G401 (cell line): ENCODE results near the gene GDPD5. TPM values are rescaled to one million over a fixed set of nuclear protein-coding genes. Genes with fewer than 3 reads are reported as not detected.

ENCODE experiments used
- DNase-seq: peaks from one replicate; pipeline ENCODE4 v3.0.0-alpha.2; 2015; ENCODE audit warnings: low spot score
- in situ Hi-C: cut with HindIII; loops from 2 replicates; pipeline ENCODE4 v1.10.0; 2016; ENCODE audit warnings: low sequenced_read_pairs, mixed read lengths
- total RNA-seq: library from RNA; depleted of rRNA; stranded (reverse); fragments of >200 nt; shearing (Covaris generic); gene quantifications from 2 replicates; pipeline ENCODE4 v1.2.3, GENCODE V29; 2014; rRNA removed

Gene GDPD5, protein sequence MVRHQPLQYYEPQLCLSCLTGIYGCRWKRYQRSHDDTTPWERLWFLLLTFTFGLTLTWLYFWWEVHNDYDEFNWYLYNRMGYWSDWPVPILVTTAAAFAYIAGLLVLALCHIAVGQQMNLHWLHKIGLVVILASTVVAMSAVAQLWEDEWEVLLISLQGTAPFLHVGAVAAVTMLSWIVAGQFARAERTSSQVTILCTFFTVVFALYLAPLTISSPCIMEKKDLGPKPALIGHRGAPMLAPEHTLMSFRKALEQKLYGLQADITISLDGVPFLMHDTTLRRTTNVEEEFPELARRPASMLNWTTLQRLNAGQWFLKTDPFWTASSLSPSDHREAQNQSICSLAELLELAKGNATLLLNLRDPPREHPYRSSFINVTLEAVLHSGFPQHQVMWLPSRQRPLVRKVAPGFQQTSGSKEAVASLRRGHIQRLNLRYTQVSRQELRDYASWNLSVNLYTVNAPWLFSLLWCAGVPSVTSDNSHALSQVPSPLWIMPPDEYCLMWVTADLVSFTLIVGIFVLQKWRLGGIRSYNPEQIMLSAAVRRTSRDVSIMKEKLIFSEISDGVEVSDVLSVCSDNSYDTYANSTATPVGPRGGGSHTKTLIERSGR
- total RNA-seq = 4.6 and 10.8 TPM in 2 replicates

DNA sequence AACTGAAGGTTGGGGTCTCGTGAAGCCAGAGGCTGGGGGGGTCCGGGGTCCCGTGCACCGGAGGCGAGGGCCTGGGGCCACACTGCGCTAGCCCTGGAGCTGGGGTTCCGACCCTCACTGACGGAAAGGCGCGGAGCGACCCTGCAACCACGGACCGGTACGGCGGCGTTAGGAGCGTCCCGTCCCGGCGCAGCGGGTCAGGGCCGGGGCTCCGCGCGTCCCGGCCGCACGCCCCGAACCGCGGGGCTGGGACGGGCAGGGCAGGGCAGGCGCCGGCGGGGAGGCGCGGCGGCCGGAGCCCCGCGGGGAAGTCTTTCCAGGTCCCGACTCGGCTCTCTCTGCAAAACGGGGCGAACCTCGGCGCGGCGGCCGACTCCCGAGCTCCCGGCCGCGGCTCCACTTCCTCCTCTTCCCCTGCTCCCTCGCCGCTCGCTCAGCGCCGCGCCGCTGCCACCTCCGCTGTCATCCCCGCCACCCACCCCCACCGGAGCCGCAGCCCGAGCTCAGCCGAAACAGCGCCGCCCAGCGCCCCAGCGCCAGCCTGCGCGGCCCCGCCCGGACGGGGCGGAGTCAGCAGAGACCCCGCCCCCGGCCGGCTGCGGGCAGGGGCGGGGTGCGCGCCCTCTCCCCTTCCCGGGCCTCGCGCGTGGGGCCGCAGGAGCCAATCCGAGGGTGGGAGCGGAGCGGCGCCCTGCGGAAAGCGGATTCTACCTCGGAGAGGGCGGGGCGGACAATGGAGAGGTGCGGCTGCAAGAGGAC is at the start of gene GDPD5:
Gene GDPD5 (minus strand): TSS at position 509 of the 759 bp plus-strand sequence. CDS start 48,206 bp downstream, outside the sequence.
- DNase-seq = peak; percentile 85
- in situ Hi-C loops = no loop called here

DNA sequence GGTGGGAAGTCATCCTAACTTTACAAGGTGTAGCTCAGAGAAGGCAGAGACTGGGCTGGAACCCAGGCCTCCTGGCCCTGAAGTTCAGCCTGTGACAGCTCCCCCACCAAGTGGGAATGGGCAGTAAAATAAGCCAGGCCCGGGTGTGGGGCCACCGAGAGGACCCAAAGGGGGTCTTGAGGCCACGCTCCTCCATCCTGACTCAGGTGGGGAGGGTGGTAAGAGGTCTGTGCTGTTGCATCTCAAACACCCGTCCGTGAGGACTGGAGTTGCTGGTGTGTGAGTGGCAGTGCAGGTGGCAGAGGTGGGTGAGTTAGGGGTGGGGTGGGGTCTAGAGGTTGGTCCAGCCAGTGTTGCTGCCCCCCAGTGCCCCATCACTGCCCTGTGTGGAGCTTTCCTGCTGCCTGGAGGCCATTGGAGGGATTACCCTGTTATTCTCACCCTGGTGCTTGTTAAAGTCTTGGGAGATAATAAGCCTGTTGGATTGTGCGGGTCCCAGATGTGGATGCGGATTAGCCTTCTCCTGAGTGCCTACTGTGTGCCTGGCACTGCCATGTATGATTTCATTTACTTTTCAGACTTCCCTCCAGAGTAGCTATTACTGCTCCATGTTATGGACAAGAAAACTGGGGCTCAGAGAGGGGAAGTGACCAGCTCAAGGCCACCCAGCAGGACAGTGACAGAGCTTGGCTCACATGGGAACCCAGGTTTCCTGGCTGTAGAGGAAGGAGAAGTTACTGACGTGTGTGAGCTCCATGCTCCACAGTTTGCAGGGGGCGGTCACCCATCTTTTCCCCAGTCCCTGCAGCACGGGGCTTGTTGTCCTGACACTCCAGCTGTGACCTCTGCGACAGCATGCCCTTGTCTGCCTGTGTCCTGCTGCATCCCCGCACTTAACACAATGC is 49.2 kb upstream of the GDPD5 start:
- DNase-seq = no peak
- in situ Hi-C loops = no loop called here

DNA sequence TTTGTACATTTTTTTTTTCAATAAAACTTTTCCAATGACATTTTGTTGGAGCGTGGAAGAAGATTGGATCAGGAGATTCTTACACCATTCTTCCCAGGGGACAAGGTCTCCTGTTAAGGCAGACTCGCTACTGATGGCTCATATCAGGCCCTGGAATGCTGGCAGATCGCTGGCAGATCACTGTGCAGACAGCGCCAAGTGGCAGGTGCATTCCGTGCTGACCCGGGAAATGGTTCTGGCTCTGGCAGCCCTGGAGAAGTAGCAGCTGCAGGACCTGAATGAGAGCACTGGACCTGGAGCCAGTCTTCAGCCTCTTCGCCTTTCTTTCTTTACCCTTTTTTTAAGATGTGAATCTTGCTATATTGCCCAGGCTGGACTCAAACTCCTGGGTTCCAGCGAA is 47.0 kb upstream of the GDPD5 start:
- DNase-seq = peak; percentile 91
- in situ Hi-C loops = no loop called here

DNA sequence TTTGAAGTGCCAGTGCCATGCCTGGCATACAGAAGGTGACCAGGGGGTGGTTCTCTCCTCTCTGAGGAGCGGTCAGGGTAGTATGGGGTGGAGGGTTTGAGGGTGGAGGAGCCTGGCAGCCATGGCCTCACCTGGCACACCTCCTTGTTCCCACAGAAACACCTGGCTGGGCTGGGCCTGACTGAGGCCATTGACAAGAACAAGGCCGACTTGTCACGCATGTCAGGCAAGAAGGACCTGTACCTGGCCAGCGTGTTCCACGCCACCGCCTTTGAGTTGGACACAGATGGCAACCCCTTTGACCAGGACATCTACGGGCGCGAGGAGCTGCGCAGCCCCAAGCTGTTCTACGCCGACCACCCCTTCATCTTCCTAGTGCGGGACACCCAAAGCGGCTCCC is 45.9 kb upstream of the GDPD5 start:
- in situ Hi-C loops = no loop called here
- no peak for DNase-seq

DNA sequence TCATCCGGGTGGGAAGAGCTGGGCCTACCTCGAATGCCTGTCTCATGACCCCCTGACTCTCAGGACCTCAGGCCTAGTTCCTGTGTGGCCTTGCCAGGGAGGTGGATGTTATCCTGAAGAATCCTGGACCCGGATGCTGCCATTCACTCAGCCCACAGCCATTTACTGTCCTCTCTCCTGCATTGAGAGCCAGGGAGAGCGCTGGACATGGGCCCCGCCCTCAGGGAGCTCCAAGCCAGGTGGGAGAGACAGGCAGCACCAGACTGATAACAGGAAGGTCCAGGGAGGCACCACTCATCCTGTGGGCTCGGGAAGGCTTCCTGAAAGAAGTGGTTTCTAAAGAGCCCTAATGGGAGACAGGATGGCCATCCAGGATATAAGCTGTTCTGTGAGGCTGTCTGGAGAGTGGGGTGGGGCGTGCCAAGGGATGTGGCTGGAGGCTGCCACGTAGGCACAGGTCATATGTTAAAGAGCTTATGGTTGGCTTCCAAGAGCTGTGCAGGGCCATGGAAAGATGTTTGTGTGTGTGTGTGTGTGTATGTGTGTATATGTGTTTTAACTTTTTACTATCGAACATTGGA is 44.9 kb upstream of the GDPD5 start:
- in situ Hi-C loops = no loop called here
- DNase-seq = no peak

DNA sequence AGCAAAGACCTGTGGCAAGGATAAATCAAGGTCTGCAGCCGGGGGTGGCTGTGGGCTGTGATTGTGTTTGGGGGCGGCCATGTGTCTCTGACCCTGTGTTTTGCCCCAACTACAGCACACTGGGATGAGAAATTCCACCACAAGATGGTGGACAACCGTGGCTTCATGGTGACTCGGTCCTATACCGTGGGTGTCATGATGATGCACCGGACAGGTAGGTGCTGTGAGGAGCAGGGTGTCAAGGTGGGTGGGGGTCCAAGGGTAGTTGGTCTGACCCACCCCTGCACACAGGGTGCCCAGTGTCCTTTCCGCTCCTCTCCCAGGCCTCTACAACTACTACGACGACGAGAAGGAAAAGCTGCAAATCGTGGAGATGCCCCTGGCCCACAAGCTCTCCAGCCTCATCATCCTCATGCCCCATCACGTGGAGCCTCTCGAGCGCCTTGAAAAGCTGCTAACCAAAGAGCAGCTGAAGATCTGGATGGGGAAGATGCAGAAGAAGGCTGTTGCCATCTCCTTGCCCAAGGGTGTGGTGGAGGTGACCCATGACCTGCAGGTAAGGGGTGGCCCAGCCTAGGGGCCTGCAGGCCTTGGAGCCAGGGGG is 43.0 kb upstream of the GDPD5 start:
- in situ Hi-C loops = no loop called here
- DNase-seq = no peak

DNA sequence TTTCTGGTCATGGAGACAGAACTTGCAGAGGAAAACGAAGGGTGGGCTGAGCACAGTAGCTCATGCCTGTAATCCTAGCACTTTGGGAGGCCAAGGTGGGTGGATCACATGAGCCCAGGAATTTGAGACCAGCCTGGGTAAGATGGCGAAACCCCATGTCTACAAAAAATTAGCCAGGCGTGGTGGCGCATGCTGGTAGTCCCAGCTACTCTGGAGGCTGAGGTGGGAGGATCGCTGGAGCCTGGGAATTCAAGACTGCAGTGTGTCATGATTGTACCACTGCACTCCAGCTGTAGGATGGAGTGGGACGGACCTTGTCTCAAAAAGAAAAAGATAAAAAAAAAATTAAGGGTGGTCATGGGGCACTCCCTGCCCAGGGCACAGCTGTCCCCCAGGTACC is 42.2 kb upstream of the GDPD5 start:
- in situ Hi-C loops = no loop called here
- no peak for DNase-seq

DNA sequence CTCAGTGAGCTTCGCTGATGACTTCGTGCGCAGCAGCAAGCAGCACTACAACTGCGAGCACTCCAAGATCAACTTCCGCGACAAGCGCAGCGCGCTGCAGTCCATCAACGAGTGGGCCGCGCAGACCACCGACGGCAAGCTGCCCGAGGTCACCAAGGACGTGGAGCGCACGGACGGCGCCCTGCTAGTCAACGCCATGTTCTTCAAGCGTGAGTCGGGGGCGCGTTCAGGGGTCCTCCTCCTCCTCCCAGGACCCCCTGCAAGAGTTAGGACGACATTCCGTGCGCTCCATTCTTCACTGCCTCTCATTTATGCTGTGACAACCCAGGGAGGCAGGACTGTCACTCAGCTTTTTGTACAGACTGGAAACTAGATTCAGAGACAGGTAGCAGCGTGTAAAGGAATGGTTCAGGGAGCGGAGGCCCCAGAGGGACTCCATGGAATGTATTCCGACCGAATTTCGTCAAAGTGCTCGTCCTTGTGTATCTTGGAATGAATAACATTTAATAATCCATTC is 41.1 kb upstream of the GDPD5 start:
- in situ Hi-C loops = no loop called here

DNA sequence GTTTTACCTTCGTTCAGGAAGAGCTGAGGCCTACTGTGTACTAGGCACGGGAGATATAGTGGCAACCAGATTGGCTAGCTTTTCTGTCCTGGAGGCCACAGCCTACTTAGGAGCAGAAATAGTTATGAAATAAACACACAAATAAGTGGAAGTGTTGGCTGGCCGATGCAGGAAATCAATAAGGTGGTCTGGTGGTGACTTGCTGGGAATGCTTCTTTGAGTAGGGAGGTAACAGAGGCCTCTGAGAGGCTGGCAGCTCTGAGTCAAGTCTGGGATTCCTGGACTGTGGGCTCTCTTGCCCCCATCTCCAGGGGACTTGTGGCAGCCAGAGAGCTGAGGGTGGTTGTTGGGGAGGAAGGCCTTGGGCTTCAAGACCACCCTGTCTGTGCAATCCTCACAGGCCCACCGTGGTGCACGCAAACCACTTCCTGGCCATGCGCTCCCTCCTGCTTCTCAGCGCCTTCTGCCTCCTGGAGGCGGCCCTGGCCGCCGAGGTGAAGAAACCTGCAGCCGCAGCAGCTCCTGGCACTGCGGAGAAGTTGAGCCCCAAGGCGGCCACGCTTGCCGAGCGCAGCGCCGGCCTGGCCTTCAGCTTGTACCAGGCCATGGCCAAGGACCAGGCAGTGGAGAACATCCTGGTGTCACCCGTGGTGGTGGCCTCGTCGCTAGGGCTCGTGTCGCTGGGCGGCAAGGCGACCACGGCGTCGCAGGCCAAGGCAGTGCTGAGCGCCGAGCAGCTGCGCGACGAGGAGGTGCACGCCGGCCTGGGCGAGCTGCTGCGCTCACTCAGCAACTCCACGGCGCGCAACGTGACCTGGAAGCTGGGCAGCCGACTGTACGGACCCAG is 40.4 kb upstream of the GDPD5 start:
- DNase-seq = no peak
- in situ Hi-C loops = no loop called here

More for the DNA sequence above, 41.1 kb upstream of the GDPD5 start:
- no peak for DNase-seq

DNA sequence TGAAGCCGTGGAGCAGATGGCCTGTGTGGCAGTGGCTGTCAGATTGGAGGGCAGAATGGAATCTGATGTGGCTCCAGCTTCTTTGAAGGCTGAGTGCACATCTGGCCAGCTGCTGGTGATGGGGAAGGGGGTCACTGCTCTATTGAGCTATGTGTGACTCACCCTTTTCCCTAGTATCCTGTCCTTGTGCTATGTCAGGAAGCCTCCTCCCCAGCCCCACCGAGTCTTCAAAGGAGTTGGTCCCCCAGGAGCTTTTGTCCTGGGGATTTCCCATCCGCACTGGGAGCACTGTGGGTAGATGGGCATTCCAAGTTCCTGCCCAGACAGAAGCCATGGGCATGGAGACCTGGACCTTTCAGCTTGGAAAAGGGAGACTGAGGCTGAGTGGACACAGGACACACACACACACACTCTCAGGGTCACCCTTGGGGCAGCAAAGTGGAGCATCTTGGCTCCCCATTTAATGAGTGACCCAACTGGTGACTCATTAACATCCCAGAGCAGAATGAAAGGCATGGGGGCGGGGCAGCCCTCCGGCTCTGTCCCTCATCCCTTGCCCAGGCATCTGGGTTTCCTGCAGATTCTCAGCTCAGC is 39.6 kb upstream of the GDPD5 start:
- DNase-seq = no peak

DNA sequence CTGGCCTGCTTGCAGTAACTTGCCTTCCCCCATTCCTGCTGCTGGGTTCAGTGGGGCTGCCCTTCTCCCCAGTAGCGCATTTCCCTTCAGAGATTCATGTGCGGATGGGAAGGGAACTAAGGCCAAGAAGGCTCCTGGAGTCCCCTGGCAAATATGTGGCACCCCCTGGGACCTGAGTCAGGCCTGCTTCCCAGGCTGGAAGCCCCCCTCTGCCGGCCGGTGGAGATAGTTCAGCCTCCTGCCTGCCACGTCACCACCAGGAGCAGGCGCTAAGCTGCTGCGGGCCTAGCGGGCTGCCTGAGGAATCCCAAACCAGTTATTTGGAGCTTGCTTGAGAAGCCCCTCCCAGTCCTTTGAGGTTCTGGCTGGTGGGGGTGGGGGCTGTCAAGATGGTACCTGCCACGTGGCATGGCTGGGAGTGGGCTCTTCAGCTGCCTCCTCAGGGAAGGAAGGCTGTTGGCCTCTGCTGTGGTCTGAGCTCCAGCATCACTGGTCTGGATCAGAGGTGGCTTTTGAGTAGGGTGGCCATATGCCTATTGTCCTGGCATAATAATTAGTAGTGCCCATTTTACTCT is 38.3 kb upstream of the GDPD5 start:
- no peak for DNase-seq
- in situ Hi-C loops = no loop called here

More for the DNA sequence above, 39.6 kb upstream of the GDPD5 start:
- in situ Hi-C loops = no loop called here

DNA sequence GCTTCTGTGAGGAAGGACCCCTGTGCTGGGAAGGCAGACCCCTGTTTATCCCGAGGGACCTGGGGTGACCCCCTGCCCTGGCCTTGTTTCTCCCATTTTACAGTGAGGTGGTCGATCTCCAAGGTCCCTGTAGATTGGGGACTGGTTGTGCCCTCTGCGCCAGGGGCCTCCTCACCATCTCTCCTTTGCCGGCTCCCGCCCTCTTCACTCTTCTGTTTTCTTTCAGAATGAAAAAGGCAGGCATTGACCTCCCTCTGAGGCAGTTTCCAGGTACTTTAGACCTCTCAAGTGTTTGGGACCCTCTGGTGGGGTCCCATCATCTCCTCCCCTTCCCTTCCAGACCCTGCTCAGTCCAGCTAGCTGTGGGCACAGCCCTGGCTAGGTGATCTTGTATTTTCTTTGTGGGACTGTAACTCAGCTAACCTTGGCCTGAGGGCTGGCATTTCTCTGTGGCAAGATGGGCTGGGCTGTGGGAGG is 37.8 kb upstream of the GDPD5 start:
- in situ Hi-C loops = no loop called here
- no peak for DNase-seq

DNA sequence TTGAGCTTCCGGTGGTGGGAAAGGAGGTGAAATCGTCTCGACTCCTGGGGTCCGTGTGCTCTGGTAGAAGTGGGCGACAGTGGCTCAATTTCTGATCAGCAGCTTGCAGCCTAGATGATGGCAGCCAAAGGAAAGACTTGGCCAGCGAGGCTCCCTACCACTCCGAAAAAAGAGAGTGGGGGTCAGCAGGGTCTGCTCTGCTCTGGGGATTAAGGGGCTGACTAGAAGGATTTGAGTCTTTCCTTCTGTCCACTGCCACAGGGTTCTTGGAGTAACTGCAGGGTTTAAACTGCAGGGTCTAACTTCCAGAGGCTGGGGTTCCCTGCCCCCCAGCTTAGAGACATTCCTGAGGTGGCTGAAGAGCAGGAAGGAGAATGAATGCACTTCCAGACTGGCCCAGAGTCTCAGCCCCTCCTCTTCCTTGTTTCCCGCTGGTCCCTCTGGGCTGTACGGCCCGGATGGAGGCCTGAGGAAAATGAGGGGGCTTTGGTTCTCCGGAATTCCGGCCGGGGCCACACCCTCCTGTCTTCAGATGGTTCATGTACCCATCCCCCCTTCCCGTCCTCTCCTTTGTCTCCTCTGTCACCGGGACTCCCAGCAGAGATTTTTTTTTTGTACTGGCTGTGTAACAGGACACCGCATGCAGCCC is 37.2 kb upstream of the GDPD5 start:
- in situ Hi-C loops = no loop called here
- no peak for DNase-seq

DNA sequence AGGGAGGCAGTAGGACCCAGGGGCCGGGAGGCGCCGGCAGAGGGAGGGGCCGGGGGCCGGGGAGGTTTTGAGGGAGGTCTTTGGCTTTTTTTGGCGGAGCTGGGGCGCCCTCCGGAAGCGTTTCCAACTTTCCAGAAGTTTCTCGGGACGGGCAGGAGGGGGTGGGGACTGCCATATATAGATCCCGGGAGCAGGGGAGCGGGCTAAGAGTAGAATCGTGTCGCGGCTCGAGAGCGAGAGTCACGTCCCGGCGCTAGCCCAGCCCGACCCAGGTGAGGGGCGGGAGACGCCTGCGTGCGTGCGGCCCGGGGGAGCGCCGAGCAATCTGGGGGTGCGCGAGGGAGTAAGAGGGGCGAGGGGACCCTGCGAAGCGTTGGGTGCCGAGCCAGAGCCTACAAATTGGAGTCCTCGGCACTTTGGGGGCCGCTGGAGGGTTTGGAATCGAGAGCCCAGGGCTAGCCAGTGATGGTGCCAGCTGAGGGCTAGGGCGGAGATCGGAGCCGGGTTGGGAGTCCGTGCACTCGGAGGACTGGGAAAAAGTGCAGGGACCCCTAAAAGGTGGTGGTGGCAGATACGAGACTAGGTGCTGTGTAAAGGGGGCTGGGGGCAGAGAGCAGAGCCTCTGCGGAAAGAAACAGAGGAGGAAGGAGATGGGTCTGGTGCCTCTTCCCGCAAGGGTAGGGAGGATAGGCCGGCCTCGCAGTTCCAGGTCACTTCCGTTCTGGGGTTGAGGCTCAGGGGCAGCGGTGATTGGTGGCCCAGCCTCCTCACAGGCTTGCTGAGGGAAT is 36.5 kb upstream of the GDPD5 start, which contains the start of gene SERPINH1:
Gene SERPINH1 (plus strand): TSS at position 206 of the 788 bp plus-strand sequence. CDS start 4,097 bp downstream, outside the sequence.
- in situ Hi-C loops = no loop called here
- peak; percentile 84 for DNase-seq

DNA sequence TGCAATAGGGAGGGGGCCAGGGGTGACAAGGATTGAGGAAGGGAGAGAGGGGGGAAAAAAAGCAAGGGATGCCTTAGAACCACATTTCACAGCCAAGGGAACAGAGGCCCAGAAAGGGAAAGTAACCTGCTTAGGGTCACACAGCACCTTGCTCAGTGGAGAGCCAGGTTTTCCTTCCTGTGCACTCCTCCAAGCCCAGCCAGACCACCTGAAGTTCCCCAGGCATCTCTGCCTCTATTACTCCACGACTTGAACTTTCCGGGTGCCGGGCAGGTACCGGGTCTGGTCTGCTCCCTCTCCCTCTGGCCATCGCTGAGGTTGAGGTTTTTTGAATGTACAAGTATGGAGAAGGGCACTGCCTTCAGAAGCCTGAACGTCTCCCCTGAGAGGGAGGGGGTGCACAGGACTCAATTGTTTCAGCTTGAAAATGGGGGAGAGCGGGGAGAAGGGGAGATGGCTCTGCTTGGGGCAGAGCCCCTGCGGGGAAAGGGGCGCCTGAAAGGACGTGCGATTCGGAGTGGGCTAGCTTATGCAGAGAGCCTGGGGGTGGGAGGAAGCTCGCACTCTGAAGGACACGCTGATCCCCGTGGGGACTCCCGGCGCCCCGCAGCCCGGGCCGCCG is 35.8 kb upstream of the GDPD5 start:
- DNase-seq = no peak
- in situ Hi-C loops = no loop called here
